ENCODE data around the gene WDFY3.
"Not testable (repeated sequence)": the region's sequence is repeated elsewhere in the genome, so short reads cannot be mapped to it uniquely, and the experiment has no call there.

Gene WDFY3

GRCh38 chr4:84666439-84666838, 300.1 kb downstream of the WDFY3 start:
- no peak for DNase-seq

DNA sequence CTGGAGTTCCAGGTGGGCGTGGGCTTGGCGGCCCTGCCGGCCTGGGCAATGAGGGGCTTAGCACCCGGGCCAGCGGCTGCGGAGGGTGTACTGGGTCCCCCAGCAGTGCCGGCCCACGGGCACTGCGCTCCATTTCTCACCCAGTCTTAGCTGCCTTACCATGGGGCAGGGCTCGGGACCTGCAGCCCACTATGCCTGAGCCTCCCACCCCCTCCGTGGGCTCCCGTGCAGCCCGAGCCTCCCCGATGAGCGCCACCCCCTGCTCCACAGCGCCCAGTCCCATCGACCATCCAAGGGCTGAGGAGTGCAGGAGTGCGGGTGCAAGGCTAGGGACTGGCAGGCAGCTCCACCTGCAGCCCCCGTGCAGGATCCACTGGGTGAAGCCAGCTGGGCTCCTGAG, 301.7 kb downstream of the WDFY3 start:
- DNase-seq: not testable (repeated sequence)

GRCh38 chr4:84661191-84661939, 305.1 kb downstream of the WDFY3 start:
- no peak for DNase-seq

- no peak for DNase-seq
These were observed 305.9 kb downstream of the WDFY3 start for GRCh38 chr4:84660606-84661005.

- DNase-seq: no peak
These were observed 314.0 kb downstream of the WDFY3 start for GRCh38 chr4:84652478-84652877.

DNA sequence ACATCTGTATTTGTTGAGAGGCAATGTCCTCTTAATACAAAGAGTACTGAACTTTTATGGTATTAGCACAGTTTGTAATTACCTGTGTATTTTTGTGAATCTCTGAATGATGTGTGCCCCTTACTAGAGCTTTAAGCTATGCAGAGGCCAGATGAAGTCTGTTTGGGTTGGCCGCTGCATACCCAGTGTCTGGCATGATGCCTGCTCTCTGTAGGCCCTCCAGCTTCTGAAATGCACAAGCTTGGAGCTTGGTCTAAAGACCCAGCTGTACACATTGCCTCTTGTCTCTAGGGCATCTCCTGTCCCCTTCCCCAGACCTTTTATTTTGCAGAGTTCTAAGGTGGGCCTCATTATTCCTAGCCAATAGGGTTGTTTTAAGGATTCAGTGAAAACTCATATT, 315.0 kb downstream of the WDFY3 start:
- DNase-seq: no peak

DNA sequence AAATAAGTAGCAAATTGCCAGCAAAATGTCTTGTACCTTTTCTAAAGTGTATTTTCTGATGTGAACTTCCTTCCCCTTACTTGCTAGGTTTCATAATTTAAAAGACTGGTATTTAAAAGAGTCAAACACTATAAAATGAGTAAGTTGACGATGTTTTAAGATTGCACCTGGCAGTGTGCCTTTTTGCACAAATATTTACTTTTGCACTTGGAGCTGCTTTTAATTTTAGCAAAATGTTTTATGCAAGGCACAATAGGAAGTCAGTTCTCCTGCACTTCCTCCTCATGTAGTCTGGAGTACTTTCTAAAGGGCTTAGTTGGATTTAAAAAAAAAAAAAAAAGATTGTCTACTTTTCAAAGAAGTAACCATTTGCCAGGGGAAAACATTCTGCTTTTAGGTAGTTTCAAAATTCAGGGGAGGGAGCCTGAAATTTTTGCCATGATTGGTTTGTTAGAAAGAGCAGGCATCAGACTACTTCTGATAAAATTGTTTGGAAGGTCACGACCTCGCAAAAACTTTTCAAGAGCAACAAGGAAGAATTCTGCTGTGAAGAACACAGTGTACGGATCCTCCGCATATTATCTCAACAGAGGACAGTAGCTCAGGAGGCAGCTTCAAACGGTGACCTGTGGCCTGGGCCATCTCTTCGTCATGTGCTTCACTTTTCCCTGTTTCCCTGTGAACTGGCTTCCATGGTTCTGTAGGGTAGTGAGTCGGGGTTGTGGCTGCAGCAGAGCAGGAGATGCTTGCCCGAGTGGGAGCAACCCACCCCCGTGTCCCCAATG, 317.4 kb downstream of the WDFY3 start:
- no peak for DNase-seq

DNA sequence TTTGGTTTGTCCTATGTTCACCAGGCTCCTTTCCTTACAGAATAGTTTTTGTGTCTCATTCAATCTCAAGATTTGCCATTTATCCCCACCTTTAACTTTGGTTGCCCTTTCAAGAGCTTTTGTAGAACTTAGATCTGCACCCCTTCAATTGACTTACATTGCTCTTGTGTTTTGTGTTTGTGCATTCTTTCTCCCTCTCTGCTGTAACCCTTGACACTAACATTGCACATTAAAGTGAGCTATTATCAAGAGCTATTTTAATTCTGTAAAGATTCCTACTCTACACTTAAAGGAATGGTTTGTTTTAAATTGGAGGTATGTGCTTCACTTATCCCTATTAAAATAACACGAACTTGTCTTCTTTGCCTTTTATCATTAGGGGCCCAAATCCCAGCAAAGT, 318.3 kb downstream of the WDFY3 start:
- no peak for DNase-seq

GRCh38 chr4:84647312-84647884, 319.1 kb downstream of the WDFY3 start:
- DNase-seq: no peak

GRCh38 chr4:84644087-84644486, 322.4 kb downstream of the WDFY3 start:
- no peak for DNase-seq

- no peak for DNase-seq
These were observed 327.3 kb downstream of the WDFY3 start for GRCh38 chr4:84639145-84639544.

- DNase-seq: no peak
These were observed 328.4 kb downstream of the WDFY3 start for GRCh38 chr4:84638092-84638491.

- DNase-seq: no peak
These were observed 331.5 kb downstream of the WDFY3 start for GRCh38 chr4:84634961-84635360.

- DNase-seq: no peak
These were observed 334.4 kb downstream of the WDFY3 start for GRCh38 chr4:84632092-84632491.

- no peak for DNase-seq
These were observed 334.9 kb downstream of the WDFY3 start for GRCh38 chr4:84631573-84631972.

DNA sequence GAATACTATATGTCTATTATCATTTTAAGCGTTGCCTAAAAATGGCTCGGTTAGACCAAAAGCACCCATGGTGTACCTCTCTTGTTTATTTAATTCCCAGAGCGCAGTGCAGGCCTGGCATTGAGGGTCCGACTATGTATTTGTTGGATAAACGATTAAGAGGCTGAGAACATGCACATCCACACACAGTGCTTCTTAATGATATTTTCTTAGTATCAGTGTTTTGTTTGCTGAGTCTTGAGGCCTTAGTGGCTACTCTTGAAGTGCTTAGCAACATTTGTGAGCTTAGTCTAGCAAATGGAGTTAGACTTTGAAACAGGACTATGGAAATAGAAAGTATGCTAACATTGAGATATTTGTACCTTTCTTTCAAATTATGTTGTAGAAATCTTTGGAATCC, 339.8 kb downstream of the WDFY3 start:
- no peak for DNase-seq

- no peak for DNase-seq
These were observed 342.8 kb downstream of the WDFY3 start for GRCh38 chr4:84623661-84624060.

DNA sequence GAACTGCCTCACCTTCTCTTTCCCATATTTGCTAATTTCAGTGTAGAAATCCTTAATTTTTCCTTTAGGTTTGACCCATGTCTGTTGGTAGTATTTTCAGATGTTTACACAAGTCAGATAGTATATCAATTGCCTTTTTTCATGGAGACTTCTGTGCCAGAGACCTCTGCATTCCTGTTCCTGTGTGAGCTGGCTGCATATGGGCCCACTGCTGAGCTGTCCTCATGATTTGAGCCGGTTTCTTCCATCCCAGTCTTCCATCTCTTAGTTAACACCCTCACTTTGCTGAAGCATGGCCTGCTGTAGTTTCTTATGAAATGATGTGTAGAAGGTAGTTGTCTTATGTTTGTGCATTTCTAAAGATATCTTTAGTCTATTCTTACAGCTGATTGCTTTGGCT, 343.5 kb downstream of the WDFY3 start:
- DNase-seq: no peak
